ENCODE results near the gene TACC2.

Gene TACC2

GRCh38 chr10:122224159-122224558, 235.2 kb downstream of the TACC2 start:
- Histone ChIP-seq H3K36me3 (ENCODE audit: insufficient read depth, low read length) (no peaks in the 10 kb centered on the region), H3K4me1 (ENCODE audit: insufficient read depth, low read length, severe bottlenecking) (no peaks in the 10 kb centered on the region), H3K4me2 (ENCODE audit: low read length) (no peak overlapping the region), H3K9me3 (ENCODE audit: low read length) (no peaks in the 10 kb centered on the region), H3K79me2 (ENCODE audit: insufficient read depth, low read length) (no peaks in the 10 kb centered on the region), H3K4me3 (ENCODE audit: low read depth, low read length, poor library complexity, severe bottlenecking) (no peak overlapping the region), H4K20me1 (ENCODE audit: insufficient read depth, low read length) (no peaks in the 10 kb centered on the region), H3F3A (ENCODE audit: insufficient read depth, low read length) (no peaks in the 10 kb centered on the region), H2AFZ (ENCODE audit: low read length) (no peak overlapping the region), H3K9me2 (ENCODE audit: low read depth, low read length) (no peaks in the 10 kb centered on the region), H3K27me3 (ENCODE audit: insufficient read depth, low read length) (no peaks in the 10 kb centered on the region), H3K27ac (ENCODE audit: low read depth, low read length, poor library complexity, severe bottlenecking) (no peak overlapping the region), H3K9ac (ENCODE audit: low read length) (no peak overlapping the region)
- TF ChIP-seq CTCF (IDR thresholded peaks at IDR 0.05; ENCODE audit: low read length) (no peak), EZH2 (IDR thresholded peaks at IDR 0.05; ENCODE audit: borderline replicate concordance, low read length) (no peak)

DNA sequence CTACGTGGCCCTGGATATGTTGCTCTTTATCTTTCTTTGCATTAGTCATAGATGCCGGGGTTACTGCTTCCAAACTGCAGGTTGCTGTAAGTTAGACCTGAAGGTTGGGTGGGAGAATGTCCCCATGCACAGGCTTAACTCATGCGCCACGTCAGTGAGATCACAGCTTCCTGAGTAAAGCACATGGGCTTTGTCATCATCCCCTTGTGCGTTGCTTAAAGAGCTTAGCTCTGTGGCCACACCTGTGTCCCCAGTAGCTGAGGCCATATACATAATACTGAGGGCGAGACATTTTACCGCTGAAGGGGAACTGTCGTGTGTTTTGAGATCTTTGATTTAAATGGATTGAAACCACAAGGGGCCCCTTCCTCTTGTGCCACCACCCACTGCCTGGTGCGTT, 236.4 kb downstream of the TACC2 start:
- Histone ChIP-seq H3K9ac (ENCODE audit: low read length) (no peak overlapping the region), H3K36me3 (ENCODE audit: insufficient read depth, low read length) (no peaks in the 10 kb centered on the region)
- TF ChIP-seq EZH2 (IDR thresholded peaks at IDR 0.05; ENCODE audit: borderline replicate concordance, low read length) (no peak), CTCF (IDR thresholded peaks at IDR 0.05; ENCODE audit: low read length) (no peak)

DNA sequence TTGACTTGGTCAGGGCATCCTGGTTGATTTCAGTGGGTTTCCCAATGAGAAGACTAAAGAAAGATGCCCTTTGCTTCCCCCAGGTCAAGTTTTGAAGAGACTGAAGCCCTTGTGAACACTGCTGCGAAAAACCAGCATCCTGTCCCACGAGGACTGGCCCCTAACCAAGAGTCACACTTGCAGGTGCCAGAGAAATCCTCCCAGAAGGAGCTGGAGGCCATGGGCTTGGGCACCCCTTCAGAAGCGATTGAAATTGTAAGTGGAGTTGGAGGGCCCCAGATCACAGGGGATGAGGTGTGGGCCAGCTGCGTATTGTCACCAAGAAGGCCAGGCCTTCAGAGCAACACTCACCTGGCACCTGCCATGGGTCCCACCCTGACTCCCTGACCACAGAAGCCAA, 238.8 kb downstream of the TACC2 start:
- no peak overlapping the region for H3K9ac ChIP-seq (ENCODE audit: low read length)
- H3F3A ChIP-seq (ENCODE audit: insufficient read depth, low read length) = no peaks in the 10 kb centered on the region
- H3K27me3 ChIP-seq (ENCODE audit: insufficient read depth, low read length) = no peaks in the 10 kb centered on the region
- TF ChIP-seq EZH2 (IDR thresholded peaks at IDR 0.05; ENCODE audit: borderline replicate concordance, low read length) = no peak
- no peak for TF ChIP-seq CTCF (IDR thresholded peaks at IDR 0.05; ENCODE audit: low read length)
- no peak overlapping the region for H2AFZ ChIP-seq (ENCODE audit: low read length)
- H3K9me3 ChIP-seq (ENCODE audit: low read length) = no peaks in the 10 kb centered on the region
- H3K9me2 ChIP-seq (ENCODE audit: low read depth, low read length) = no peaks in the 10 kb centered on the region
- H3K4me3 ChIP-seq (ENCODE audit: low read depth, low read length, poor library complexity, severe bottlenecking) = no peak overlapping the region
- H3K27ac ChIP-seq (ENCODE audit: low read depth, low read length, poor library complexity, severe bottlenecking) = no peak overlapping the region
- H3K4me2 ChIP-seq (ENCODE audit: low read length) = no peak overlapping the region
- H4K20me1 ChIP-seq (ENCODE audit: insufficient read depth, low read length) = no peaks in the 10 kb centered on the region
- no peaks in the 10 kb centered on the region for H3K36me3 ChIP-seq (ENCODE audit: insufficient read depth, low read length)
- no peaks in the 10 kb centered on the region for H3K79me2 ChIP-seq (ENCODE audit: insufficient read depth, low read length)
- no peaks in the 10 kb centered on the region for H3K4me1 ChIP-seq (ENCODE audit: insufficient read depth, low read length, severe bottlenecking)

More for the DNA sequence above, 236.4 kb downstream of the TACC2 start:
- Histone ChIP-seq H2AFZ (ENCODE audit: low read length) (no peak overlapping the region), H3K27ac (ENCODE audit: low read depth, low read length, poor library complexity, severe bottlenecking) (no peak overlapping the region), H3K79me2 (ENCODE audit: insufficient read depth, low read length) (no peaks in the 10 kb centered on the region), H3K4me3 (ENCODE audit: low read depth, low read length, poor library complexity, severe bottlenecking) (no peak overlapping the region), H3F3A (ENCODE audit: insufficient read depth, low read length) (no peaks in the 10 kb centered on the region), H3K27me3 (ENCODE audit: insufficient read depth, low read length) (no peaks in the 10 kb centered on the region), H4K20me1 (ENCODE audit: insufficient read depth, low read length) (no peaks in the 10 kb centered on the region), H3K4me2 (ENCODE audit: low read length) (no peak overlapping the region), H3K9me2 (ENCODE audit: low read depth, low read length) (no peaks in the 10 kb centered on the region), H3K4me1 (ENCODE audit: insufficient read depth, low read length, severe bottlenecking) (no peaks in the 10 kb centered on the region), H3K9me3 (ENCODE audit: low read length) (no peaks in the 10 kb centered on the region)
